H1 (cell line): Measurements from ENCODE around the gene ELMO1. TPM values are rescaled to one million over a fixed set of nuclear protein-coding genes. Genes with fewer than 3 reads are reported as not detected.

Source experiments
- CTCF ChIA-PET: fragments of 300-600 bp; sonication (Branson Sonifier 250); formaldehyde crosslinking; loops from one replicate; lab custom pipeline; 2021; ENCODE audit not compliant: partially characterized antibody; lab: Charles Lee
- POLR2A ChIA-PET: fragments of 300-600 bp; sonication (Branson Sonifier 250); formaldehyde crosslinking; loops from one replicate; lab custom pipeline; 2021; ENCODE audit warnings: inconsistent platforms; ENCODE audit not compliant: partially characterized antibody; lab: Charles Lee
- DNase-seq, 2 experiments: peaks; one replicate each; pipeline versions ENCODE4 v3.0.0 to v3.0.0-alpha.2; 2010 to 2022; ENCODE audit warnings: low spot score in 2 of 2, low read depth in 1 of 2, mixed read lengths in 1 of 2
- FAIRE-seq: peaks from 2 replicates; lab custom pipeline; 2011; peaks lifted over from hg19 to GRCh38; lab: Jason Lieb, UNC
- H2AFZ ChIP-seq: 2 replicates; pipeline ENCODE4 v1.8.1; 2012; ENCODE audit warnings: low read length, inconsistent platforms
- H2AK5ac ChIP-seq: 2 replicates; pipeline ENCODE4 v1.6.1; 2013; ENCODE audit warnings: low read depth, low read length
- H2BK120ac ChIP-seq: replicated peaks from 2 replicates; pipeline ENCODE3; 2013; ENCODE audit warnings: low read depth, low read length, inconsistent platforms
- H2BK12ac ChIP-seq: 2 replicates; pipeline ENCODE4 v1.6.1; 2013; ENCODE audit warnings: low read depth, low read length
- H2BK15ac ChIP-seq: 2 replicates; pipeline ENCODE4 v1.6.1; 2013; ENCODE audit warnings: low read length
- H2BK20ac ChIP-seq: 2 replicates; pipeline ENCODE4 v1.6.1; 2013; ENCODE audit warnings: low read length
- H2BK5ac ChIP-seq: 2 replicates; pipeline ENCODE4 v1.6.1; 2013; ENCODE audit warnings: low read depth, low read length
- H3K14ac ChIP-seq: 2 replicates; pipeline ENCODE4 v1.6.1; 2013; ENCODE audit warnings: inconsistent platforms; ENCODE audit not compliant: insufficient read length
- H3K18ac ChIP-seq: 2 replicates; pipeline ENCODE4 v1.6.1; 2013; ENCODE audit warnings: low read length; ENCODE audit errors: extremely low read depth
- H3K23ac ChIP-seq: 2 replicates; pipeline ENCODE4 v1.6.1; 2013; ENCODE audit warnings: inconsistent platforms; ENCODE audit not compliant: insufficient read length
- H3K23me2 ChIP-seq: 2 replicates; pipeline ENCODE4 v1.6.1; 2013; ENCODE audit warnings: low read depth, low read length
- H3K27ac ChIP-seq: 2 replicates; pipeline ENCODE4 v1.6.1; 2011; ENCODE audit warnings: low read depth, low read length, inconsistent platforms
- H3K27me3 ChIP-seq, 4 experiments: replicated peaks in 1 of 4; 1 replicate in 1 of 4; 2 replicates in 3 of 4; pipeline versions ENCODE4 v1.6.1 to v1.8.1; 2011 to 2013; ENCODE audit warnings: low read length in 3 of 4, mild to moderate bottlenecking in 3 of 4, inconsistent platforms in 2 of 4, mixed read lengths in 2 of 4, moderate library complexity in 1 of 4; ENCODE audit not compliant: control insufficient read depth in 3 of 4, insufficient read depth in 3 of 4; ENCODE audit errors: extremely low read depth in 1 of 4
- H3K36me3 ChIP-seq, 4 experiments: 2 replicates each; pipeline versions ENCODE4 v1.6.1 to v1.8.1; 2011 to 2013; ENCODE audit warnings: mild to moderate bottlenecking in 4 of 4, low read length in 3 of 4, moderate library complexity in 2 of 4, control low read depth in 1 of 4, inconsistent platforms in 1 of 4; ENCODE audit not compliant: insufficient read depth in 4 of 4, control insufficient read depth in 2 of 4
- H3K4ac ChIP-seq: replicated peaks from 2 replicates; pipeline ENCODE3; 2013; ENCODE audit warnings: low read length, low read depth, mixed read lengths, inconsistent platforms; ENCODE audit not compliant: insufficient read length
- H3K4me1 ChIP-seq, 4 experiments: replicated peaks in 1 of 4; 1 replicate in 1 of 4; 2 replicates in 3 of 4; pipeline versions ENCODE4 v1.6.1 to v1.8.1; 2011 to 2013; ENCODE audit warnings: low read length in 3 of 4, inconsistent platforms in 2 of 4, mixed read lengths in 1 of 4; ENCODE audit not compliant: insufficient read depth in 4 of 4, control insufficient read depth in 3 of 4
- H3K4me2 ChIP-seq, 2 experiments: 2 replicates each; pipeline versions ENCODE4 v1.6.1 to v1.8.1; 2011 to 2013; ENCODE audit warnings: low read depth in 2 of 2, low read length in 2 of 2, control low read depth in 1 of 2, inconsistent platforms in 1 of 2, mild to moderate bottlenecking in 1 of 2; ENCODE audit not compliant: insufficient read depth in 1 of 2
- H3K4me3 ChIP-seq, 4 experiments: fragments of 200-600, 300-600 bp in 1 of 4; sonication (generic), shearing (Covaris generic), sonication (Bioruptor Twin) in 1 of 4; 2 replicates each; pipeline versions ENCODE4 v1.5.1 to v1.8.1; 2011 to 2016; ENCODE audit warnings: low read length in 4 of 4, low read depth in 3 of 4, control low read depth in 2 of 4, inconsistent platforms in 2 of 4, mild to moderate bottlenecking in 2 of 4, mixed read lengths in 1 of 4, moderate library complexity in 1 of 4; ENCODE audit not compliant: insufficient read depth in 2 of 4; ENCODE audit errors: extremely low read depth in 1 of 4
- H3K56ac ChIP-seq: replicated peaks from 2 replicates; pipeline ENCODE3; 2013; ENCODE audit warnings: low read depth, mild to moderate bottlenecking, mixed read lengths, low read length, inconsistent platforms; ENCODE audit not compliant: insufficient read length
- H3K79me1 ChIP-seq: 2 replicates; pipeline ENCODE4 v1.6.1; 2013; ENCODE audit warnings: low read depth, low read length, control low read depth
- H3K79me2 ChIP-seq, 2 experiments: 2 replicates each; pipeline versions ENCODE4 v1.6.1 to v1.8.1; 2012 to 2013; ENCODE audit warnings: low read length in 2 of 2, mild to moderate bottlenecking in 2 of 2, inconsistent platforms in 1 of 2; ENCODE audit not compliant: insufficient read depth in 2 of 2, control insufficient read depth in 1 of 2
- H3K9ac ChIP-seq, 4 experiments: replicated peaks in 1 of 4; 1 replicate in 1 of 4; 2 replicates in 3 of 4; pipeline versions ENCODE4 v1.6.1 to v1.8.1; 2011 to 2013; ENCODE audit warnings: low read depth in 3 of 4, low read length in 3 of 4, control low read depth in 2 of 4, mild to moderate bottlenecking in 2 of 4, moderate library complexity in 2 of 4, inconsistent platforms in 1 of 4; ENCODE audit errors: extremely low read depth in 1 of 4
- H3K9me3 ChIP-seq, 2 experiments: 2 replicates each; pipeline versions ENCODE4 v1.6.1 to v1.8.1; 2012 to 2013; ENCODE audit warnings: mild to moderate bottlenecking in 2 of 2, moderate library complexity in 2 of 2, control low read depth in 1 of 2, inconsistent platforms in 1 of 2, low read depth in 1 of 2, low read length in 1 of 2, mixed read lengths in 1 of 2; ENCODE audit not compliant: insufficient read depth in 2 of 2
- H4K20me1 ChIP-seq, 2 experiments: replicated peaks in 1 of 2; 2 replicates each; pipeline versions ENCODE3 to v1.8.1; 2011 to 2013; ENCODE audit warnings: inconsistent platforms in 2 of 2, low read length in 2 of 2, mild to moderate bottlenecking in 1 of 2; ENCODE audit not compliant: insufficient read depth in 2 of 2, control insufficient read depth in 1 of 2
- H4K5ac ChIP-seq: 2 replicates; pipeline ENCODE4 v1.6.1; 2013; ENCODE audit warnings: low read length, low read depth, mixed read lengths, inconsistent platforms; ENCODE audit not compliant: insufficient read length
- H4K8ac ChIP-seq: 2 replicates; pipeline ENCODE4 v1.8.0; 2013; ENCODE audit warnings: mild to moderate bottlenecking, moderate library complexity, low read length, inconsistent platforms; ENCODE audit not compliant: insufficient read depth; ENCODE audit errors: extremely low read depth
- H4K91ac ChIP-seq: replicated peaks from 2 replicates; pipeline ENCODE3; 2013; ENCODE audit warnings: low read length, mixed read lengths, inconsistent platforms; ENCODE audit not compliant: insufficient read length
- TEAD4 ChIP-seq: IDR thresholded peaks from 2 replicates; pipeline ENCODE4 v1.6.1; 2012; ENCODE audit warnings: low read depth, low read length, inconsistent platforms, mixed read lengths
- WGBS, 2 experiments: shearing (Covaris generic) in 1 of 2; methylation state at CpG; one replicate each; pipeline versions ENCODE4 v1.1.6 to v1.1.7; 2013 to 2015; ENCODE audit warnings: low lambda C conversion rate in 2 of 2, mixed read lengths in 2 of 2, inconsistent platforms in 1 of 2, low coverage in 1 of 2, missing lambda C conversion rate in 1 of 2; ENCODE audit not compliant: insufficient replicate concordance in 2 of 2, insufficient coverage in 1 of 2, insufficient read length in 1 of 2; ENCODE audit errors: extremely low coverage in 1 of 2, missing lambda C conversion rate in 1 of 2; 5-methylcytosine and 5-hydroxymethylcytosine counted together
- polyA plus RNA-seq, 7 experiments: library from polyadenylated mRNA; depleted of rRNA in 3 of 7; stranded (reverse) in 5 of 7; unstranded in 2 of 7; fragments of >200 nt in 5 of 7; fragments of 200-250 nt in 2 of 7; gene quantifications; 1 replicate in 5 of 7; 2 replicates in 1 of 7; 4 replicates in 1 of 7; pipeline versions ENCODE4 v1.2.1 to v1.2.3, GENCODE V29; 2011 to 2013; ENCODE audit warnings: missing spikeins in 2 of 7, mixed read lengths in 2 of 7
- total RNA-seq: library from RNA; stranded (reverse); fragmentation: NEBNext Ultra II Directional; extraction: Animal tissue kit (Norgen Biotek cat#: 25700); gene quantifications from 2 replicates; pipeline ENCODE4 v1.2.1, GENCODE V29; 2021

ELMO1 gene
- total and polyA plus RNA-seq, 2 of the 8 experiments (the other 6 are each of a cell fraction or from before 2014, with no cell fraction given) = 18.4 to 21.0 TPM

DNA sequence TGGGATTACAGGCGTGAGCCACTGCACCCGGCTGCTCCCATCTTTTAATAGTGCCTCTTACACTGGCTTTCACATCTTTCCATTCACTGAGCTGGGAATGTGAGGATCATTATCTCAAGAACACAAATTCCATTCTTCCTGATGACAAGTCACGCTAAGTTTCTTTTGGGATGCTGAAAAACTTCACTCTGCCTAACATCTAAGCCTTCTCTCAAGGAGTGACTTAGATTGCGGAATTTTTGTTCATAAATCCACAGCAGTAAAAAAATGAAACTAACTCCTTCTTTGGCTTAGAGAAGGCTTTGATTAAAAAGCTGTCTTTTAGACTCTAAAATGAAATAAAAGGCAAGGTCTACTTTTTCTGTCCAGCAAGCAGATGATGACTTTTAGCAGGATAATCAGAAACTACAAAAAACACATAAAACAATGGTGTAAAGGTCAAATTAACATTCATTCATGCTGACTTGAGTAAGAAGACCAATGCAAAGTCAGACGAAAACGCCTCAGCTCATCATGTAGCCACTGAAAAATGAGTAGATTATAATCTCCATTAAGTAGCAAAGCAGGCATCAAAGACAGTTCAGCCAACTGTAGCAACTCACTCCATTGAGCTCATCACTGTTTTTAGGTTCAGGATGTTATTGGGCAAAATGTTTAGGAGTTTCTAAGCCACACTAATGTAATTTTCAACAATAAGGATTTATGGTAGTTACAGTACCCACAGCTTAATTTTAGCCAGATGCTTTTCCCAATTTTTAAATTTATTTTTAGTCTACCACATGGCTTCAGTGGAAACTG is 178.8 kb downstream of the ELMO1 start:
- H4K91ac ChIP-seq = no peak overlapping the region
- FAIRE-seq = no peak
- H2BK12ac ChIP-seq = no peak overlapping the region; the same call in 1 of the 2 replicates
- CTCF ChIA-PET = interaction anchor here (1.0 to 3.7 kb wide), 8 partner anchors 15 to 226 kb away, joined by 3 to 22 read pairs (median 9); no protein-coding TSS in a partner anchor
- H3K27me3 ChIP-seq = no peaks in the 10 kb centered on the region
- H3K14ac ChIP-seq = no peak overlapping the region
- no peak overlapping the region for H3K9ac ChIP-seq
- no peak overlapping the region for H2BK20ac ChIP-seq
- no peak overlapping the region for H2BK120ac ChIP-seq
- no peak overlapping the region for H2AK5ac ChIP-seq
- TF ChIP-seq TEAD4 = no peak
- TF ChIP-seq, all 59 proteins: peak for 0
- H4K20me1 ChIP-seq = no peaks in the 10 kb centered on the region
- no peak overlapping the region for H3K56ac ChIP-seq
- DNase-seq = no peak
- H3K4me3 ChIP-seq = no peak overlapping the region
- no peaks in the 10 kb centered on the region; the same call in 1 of the 2 replicates for H3K23me2 ChIP-seq
- H3K27ac ChIP-seq = no peak overlapping the region
- no peak overlapping the region for H3K4ac ChIP-seq
- no peak overlapping the region for H3K23ac ChIP-seq
- H2AFZ ChIP-seq = no peak overlapping the region
- H2BK5ac ChIP-seq = no peak overlapping the region
- H2BK15ac ChIP-seq = no peak overlapping the region
- H3K9me3 ChIP-seq = no peaks in the 10 kb centered on the region
- H3K79me2 ChIP-seq = no peaks in the 10 kb centered on the region
- no peaks in the 10 kb centered on the region; a peak in 1 of 8 replicates for H3K36me3 ChIP-seq
- WGBS, 2 experiments = 86% methylated on average over 6 of the region's 6 CpGs; no CpG with 5 or more reads in 1 of the 2 experiments
- H4K8ac ChIP-seq = no peak overlapping the region
- H4K5ac ChIP-seq = no peak overlapping the region
- POLR2A ChIA-PET = no interaction called here
- no peak overlapping the region for H3K18ac ChIP-seq
- no peaks in the 10 kb centered on the region for H3K79me1 ChIP-seq
- H3K4me2 ChIP-seq = no peak overlapping the region
- no peaks in the 10 kb centered on the region for H3K4me1 ChIP-seq
